Smooth muscle cell (in vitro differentiated cells): Measurements from ENCODE around the gene WBP2. TPM values are rescaled to one million over a fixed set of nuclear protein-coding genes. Genes with fewer than 3 reads are reported as not detected.

Source experiments
- DNase-seq: peaks from one replicate; lab custom pipeline; 2025; ENCODE audit not compliant: unreplicated experiment; lab: John Stamatoyannopoulos, UW
- H2AFZ ChIP-seq: fragments of 200-600 bp; sonication (generic); 2 replicates; pipeline ENCODE4 v1.6.0; 2016; ENCODE audit warnings: antibody characterized with exemption, low read depth, mild to moderate bottlenecking
- H3F3A ChIP-seq: fragments of 200-600 bp; sonication (generic); 2 replicates; pipeline ENCODE4 v1.6.0; 2017; ENCODE audit warnings: antibody characterized with exemption, low read depth
- H3K27ac ChIP-seq: fragments of 200-600 bp; sonication (generic); 2 replicates; pipeline ENCODE4 v1.5.1; 2016; ENCODE audit warnings: low read depth, mild to moderate bottlenecking
- H3K27me3 ChIP-seq: fragments of 200-600 bp; sonication (generic); 2 replicates; pipeline ENCODE4 v1.6.1; 2016; ENCODE audit warnings: low read depth, mild to moderate bottlenecking
- H3K36me3 ChIP-seq: fragments of 200-600 bp; sonication (generic); 2 replicates; pipeline ENCODE4 v1.5.1; 2016; ENCODE audit warnings: low read depth
- H3K4me1 ChIP-seq: fragments of 200-600 bp; sonication (generic); 2 replicates; pipeline ENCODE4 v1.5.1; 2016; ENCODE audit warnings: low read depth
- H3K4me2 ChIP-seq: fragments of 200-600 bp; sonication (generic); 2 replicates; pipeline ENCODE4 v1.6.0; 2016; ENCODE audit warnings: mild to moderate bottlenecking
- H3K4me3 ChIP-seq: fragments of 200-600 bp; sonication (generic); 2 replicates; pipeline ENCODE4 v1.5.1; 2016; ENCODE audit warnings: mild to moderate bottlenecking
- H3K79me2 ChIP-seq: fragments of 200-600 bp; sonication (generic); 2 replicates; pipeline ENCODE4 v1.6.0; 2016; ENCODE audit warnings: low read depth, mild to moderate bottlenecking
- H3K9ac ChIP-seq: fragments of 200-600 bp; sonication (generic); 2 replicates; pipeline ENCODE4 v1.6.0; 2016; ENCODE audit warnings: low read depth
- H3K9me3 ChIP-seq: fragments of 200-600 bp; sonication (generic); replicated peaks from 2 replicates; pipeline ENCODE4 v1.5.1; 2016; ENCODE audit warnings: low read depth
- H4K20me1 ChIP-seq: fragments of 200-600 bp; sonication (generic); 2 replicates; pipeline ENCODE4 v1.6.0; 2016; ENCODE audit warnings: low read depth
- WGBS: methylation state at CpG from one replicate; pipeline ENCODE4 v1.1.7; 2016; ENCODE audit warnings: low lambda C conversion rate; 5-methylcytosine and 5-hydroxymethylcytosine counted together
- polyA plus RNA-seq: library from polyadenylated mRNA; unstranded; fragments of >200 nt; fragmentation: Nextera tagmentation; extraction: Ambion mirVana; gene quantifications from 2 replicates; pipeline ENCODE4 v1.2.1, GENCODE V29; 2016
- total RNA-seq: library from RNA; depleted of rRNA; stranded (reverse); fragments of >200 nt; gene quantifications from 2 replicates; pipeline ENCODE4 v1.2.3, GENCODE V29; 2014
- TF ChIP-seq, protein P1 (sequence below): fragments of 200-600 bp; sonication (generic); IDR thresholded peaks from 2 replicates; pipeline ENCODE4 v1.5.1; 2017; ENCODE audit warnings: borderline replicate concordance, mild to moderate bottlenecking, antibody characterized with exemption; ENCODE audit not compliant: insufficient read depth, poor library complexity, severe bottlenecking

The WBP2 gene
- total and polyA plus RNA-seq, 2 experiments from 2014 or later: 26.4 to 91.4 TPM

DNA sequence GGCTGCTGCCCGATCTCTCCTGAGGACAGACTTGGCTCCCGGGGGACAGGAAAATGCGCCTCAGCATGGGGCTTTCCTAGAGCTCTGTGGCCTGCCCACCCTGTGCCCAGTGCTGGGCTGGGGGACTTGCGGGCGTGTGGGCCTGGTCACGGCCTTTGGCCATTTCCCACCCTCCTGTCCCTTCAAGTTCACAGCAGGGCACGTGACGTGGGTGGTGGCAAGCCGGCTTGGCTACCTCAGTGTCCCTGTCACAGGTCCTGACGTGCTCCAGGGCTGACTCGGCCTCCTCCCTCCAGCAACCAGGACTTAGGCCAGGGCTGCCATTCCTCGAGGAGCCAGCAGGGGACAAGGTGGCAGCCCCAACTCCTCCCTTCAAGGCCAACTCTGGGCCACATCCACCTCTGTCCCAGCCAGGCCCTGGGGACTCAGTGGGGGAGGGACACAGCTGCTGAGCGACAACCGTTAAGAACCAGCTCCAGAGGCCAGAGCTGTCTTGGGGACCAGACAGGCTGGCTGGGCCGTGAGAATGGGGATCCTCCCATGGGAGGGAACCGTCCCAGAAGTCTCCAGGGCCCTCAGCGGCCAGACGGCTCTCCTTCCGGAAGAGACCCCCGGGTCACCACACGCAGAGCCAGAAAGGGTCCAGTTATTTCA is 9.9 kb downstream of the WBP2 start:
- no peak overlapping the region for H3K4me3 ChIP-seq
- no peaks in the 10 kb centered on the region for H4K20me1 ChIP-seq
- H3K27ac ChIP-seq: peak overlapping the region; percentile 88
- H3K27me3 ChIP-seq: no peaks in the 10 kb centered on the region
- 56% methylated on average over 21 of the region's 21 CpGs for WGBS
- H3K79me2 ChIP-seq: no peaks in the 10 kb centered on the region
- H3K9me3 ChIP-seq: no peaks in the 10 kb centered on the region
- TF ChIP-seq, protein P1, sequence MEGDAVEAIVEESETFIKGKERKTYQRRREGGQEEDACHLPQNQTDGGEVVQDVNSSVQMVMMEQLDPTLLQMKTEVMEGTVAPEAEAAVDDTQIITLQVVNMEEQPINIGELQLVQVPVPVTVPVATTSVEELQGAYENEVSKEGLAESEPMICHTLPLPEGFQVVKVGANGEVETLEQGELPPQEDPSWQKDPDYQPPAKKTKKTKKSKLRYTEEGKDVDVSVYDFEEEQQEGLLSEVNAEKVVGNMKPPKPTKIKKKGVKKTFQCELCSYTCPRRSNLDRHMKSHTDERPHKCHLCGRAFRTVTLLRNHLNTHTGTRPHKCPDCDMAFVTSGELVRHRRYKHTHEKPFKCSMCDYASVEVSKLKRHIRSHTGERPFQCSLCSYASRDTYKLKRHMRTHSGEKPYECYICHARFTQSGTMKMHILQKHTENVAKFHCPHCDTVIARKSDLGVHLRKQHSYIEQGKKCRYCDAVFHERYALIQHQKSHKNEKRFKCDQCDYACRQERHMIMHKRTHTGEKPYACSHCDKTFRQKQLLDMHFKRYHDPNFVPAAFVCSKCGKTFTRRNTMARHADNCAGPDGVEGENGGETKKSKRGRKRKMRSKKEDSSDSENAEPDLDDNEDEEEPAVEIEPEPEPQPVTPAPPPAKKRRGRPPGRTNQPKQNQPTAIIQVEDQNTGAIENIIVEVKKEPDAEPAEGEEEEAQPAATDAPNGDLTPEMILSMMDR: peak; percentile 59
- peak overlapping the region; percentile 37 for H3K4me2 ChIP-seq
- no peaks in the 10 kb centered on the region for H3F3A ChIP-seq
- no peaks in the 10 kb centered on the region for H3K36me3 ChIP-seq
- peak; percentile 24 for DNase-seq
- peaks cover 4% of the 10 kb centered on the region for H3K4me1 ChIP-seq
- no peak overlapping the region for H2AFZ ChIP-seq
- H3K9ac ChIP-seq: peak overlapping the region; percentile 70

DNA sequence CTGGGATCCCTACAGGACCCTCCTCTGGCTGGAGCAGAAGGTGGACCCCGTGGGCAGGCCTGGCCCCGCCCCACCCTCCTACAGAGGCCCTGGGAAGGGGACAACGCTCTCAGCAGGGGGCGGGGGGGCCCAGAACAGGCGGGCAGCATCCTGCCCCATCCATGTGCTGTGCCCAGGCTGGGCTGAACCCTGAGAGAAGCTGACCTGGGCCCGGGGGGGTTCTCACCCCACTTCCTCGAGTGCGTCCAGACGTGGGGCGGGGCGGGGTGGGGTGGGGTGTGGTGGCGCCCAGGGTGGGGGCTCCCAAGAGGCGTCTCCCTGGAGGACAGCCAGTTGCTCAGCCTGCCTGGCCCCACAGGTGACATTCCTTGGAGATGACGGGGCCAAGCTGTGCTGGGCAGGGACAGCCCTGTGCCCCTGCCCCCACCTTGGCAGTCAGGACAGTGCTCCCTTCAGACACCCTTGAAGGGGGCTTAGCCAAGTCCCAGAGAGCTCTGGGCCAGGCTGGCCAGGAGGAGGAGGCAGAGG is 10.5 kb downstream of the WBP2 start:
- no peak for DNase-seq
- Histone ChIP-seq H3K36me3 (no peaks in the 10 kb centered on the region), H2AFZ (no peak overlapping the region), H3K9ac (peak overlapping the region; percentile 70), H3K79me2 (no peaks in the 10 kb centered on the region), H3K27me3 (no peaks in the 10 kb centered on the region), H3K4me1 (peaks cover 4% of the 10 kb centered on the region), H3K4me2 (peak overlapping the region; percentile 37), H3K9me3 (no peaks in the 10 kb centered on the region), H3K4me3 (no peak overlapping the region), H3F3A (no peaks in the 10 kb centered on the region), H3K27ac (peak overlapping the region; percentile 88), H4K20me1 (no peaks in the 10 kb centered on the region)
- TF ChIP-seq, protein P1: no peak
- WGBS: 70% methylated on average over 5 of the region's 14 CpGs

DNA sequence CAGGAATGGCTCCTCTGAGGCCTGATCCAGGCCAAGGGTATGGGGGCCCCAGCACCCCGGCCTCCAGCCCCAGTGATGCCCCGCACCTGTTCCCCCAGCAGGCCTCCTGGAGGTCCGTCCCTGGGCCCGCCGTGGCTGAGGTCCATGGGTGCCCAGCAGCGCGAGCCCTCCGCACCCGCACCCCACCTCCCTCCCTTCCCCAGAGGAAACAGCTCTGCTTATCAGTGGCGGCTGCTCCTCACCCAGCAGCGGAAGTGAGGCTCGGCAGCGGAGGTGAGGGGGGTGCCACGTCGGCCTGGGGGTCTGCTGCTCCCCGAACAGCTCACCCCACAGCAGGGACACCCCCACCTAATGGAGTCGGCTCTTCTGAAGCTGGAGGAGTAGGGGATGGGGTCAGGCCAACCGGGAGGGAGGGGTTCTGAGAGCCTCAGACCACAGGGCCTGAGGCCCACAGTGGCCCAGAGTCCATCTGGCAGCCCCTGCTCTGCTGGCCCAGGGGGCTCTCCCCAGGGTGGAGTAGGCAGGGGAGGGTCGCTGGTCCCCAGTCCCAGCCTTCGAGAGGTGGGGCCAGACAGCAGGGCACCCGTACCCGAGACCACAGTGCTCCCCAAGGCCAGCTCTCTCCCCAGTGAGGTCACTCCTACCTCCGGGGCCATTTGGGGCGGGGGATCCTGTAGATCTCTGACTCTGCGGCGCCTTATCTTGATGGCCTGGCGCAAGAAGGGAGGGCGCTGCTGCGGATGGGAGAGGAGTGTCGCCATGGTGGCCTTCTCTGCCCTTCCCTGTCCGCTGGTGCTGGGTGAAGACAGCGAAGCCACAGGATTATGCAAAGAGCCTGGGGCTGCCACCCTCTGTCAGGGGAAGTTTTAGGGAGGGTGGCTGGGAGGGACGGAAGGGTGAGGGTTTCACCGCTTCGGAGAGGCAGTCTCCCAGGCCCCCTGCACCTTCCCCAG is 11.3 kb downstream of the WBP2 start, which contains the start of gene UNC13D:
TSS of gene UNC13D (minus strand) at position 828 of the 953 bp plus-strand sequence. CDS start at position 761, 67 bp downstream.
- Histone ChIP-seq H3F3A (no peaks in the 10 kb centered on the region), H3K27ac (peak within 1 kb of the TSS; percentile 88), H4K20me1 (no peaks in the 10 kb centered on the region), H3K4me1 (peaks cover 4% of the 10 kb centered on the region), H3K9ac (peak within 1 kb of the TSS; percentile 70), H3K4me2 (peak within 1 kb of the TSS; percentile 37), H3K4me3 (no peak within 1 kb of the TSS), H3K36me3 (no peaks in the 10 kb centered on the region), H3K27me3 (no peaks in the 10 kb centered on the region), H3K79me2 (no peaks in the 10 kb centered on the region), H2AFZ (no peak within 1 kb of the TSS), H3K9me3 (no peaks in the 10 kb centered on the region)
- DNase-seq: no peak
- TF ChIP-seq, protein P1: no peak
- WGBS: 85% methylated on average over 31 of the region's 35 CpGs
